ENCODE data around the gene KRT4.

DNA sequence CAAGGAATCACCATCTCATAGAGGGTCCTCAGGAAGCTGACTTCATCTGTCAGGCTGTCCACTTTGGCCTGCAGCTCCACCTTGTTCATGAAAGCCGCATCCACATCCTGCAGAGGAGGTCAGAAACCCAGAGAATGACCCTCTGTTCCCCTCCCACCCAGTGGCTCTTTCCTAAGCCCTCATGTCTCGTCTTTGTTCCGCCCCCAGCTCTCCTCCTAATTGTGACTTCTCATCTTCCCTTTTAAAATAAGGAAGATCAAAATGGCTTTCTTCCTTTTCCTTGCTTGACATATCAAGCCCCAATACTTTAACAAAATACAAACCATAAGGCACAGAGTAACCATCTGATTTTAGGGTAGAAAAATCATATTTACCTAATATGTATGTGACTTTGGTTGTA lies 41.1 kb downstream of the KRT4 start:
- TF ChIP-seq EZH2phosphoT487 (IDR thresholded peaks at IDR 0.05; ENCODE audit: borderline replicate concordance, low read depth, low read length), result no peak
- TF ChIP-seq, protein P1, sequence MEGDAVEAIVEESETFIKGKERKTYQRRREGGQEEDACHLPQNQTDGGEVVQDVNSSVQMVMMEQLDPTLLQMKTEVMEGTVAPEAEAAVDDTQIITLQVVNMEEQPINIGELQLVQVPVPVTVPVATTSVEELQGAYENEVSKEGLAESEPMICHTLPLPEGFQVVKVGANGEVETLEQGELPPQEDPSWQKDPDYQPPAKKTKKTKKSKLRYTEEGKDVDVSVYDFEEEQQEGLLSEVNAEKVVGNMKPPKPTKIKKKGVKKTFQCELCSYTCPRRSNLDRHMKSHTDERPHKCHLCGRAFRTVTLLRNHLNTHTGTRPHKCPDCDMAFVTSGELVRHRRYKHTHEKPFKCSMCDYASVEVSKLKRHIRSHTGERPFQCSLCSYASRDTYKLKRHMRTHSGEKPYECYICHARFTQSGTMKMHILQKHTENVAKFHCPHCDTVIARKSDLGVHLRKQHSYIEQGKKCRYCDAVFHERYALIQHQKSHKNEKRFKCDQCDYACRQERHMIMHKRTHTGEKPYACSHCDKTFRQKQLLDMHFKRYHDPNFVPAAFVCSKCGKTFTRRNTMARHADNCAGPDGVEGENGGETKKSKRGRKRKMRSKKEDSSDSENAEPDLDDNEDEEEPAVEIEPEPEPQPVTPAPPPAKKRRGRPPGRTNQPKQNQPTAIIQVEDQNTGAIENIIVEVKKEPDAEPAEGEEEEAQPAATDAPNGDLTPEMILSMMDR (conservative IDR thresholded peaks at IDR 0.05; ENCODE audit: low read length), result no peak
